HG03025 (cell line): ENCODE results near the gene CITED4.

ENCODE experiments used
- ATAC-seq: cut with Tn5 transposase; IDR thresholded peaks from one replicate; pipeline ENCODE4 v1.9.1; 2021; ENCODE audit warnings: mild to moderate bottlenecking, moderate library complexity; ENCODE audit not compliant: unreplicated experiment, low FRiP score

CITED4 gene

DNA sequence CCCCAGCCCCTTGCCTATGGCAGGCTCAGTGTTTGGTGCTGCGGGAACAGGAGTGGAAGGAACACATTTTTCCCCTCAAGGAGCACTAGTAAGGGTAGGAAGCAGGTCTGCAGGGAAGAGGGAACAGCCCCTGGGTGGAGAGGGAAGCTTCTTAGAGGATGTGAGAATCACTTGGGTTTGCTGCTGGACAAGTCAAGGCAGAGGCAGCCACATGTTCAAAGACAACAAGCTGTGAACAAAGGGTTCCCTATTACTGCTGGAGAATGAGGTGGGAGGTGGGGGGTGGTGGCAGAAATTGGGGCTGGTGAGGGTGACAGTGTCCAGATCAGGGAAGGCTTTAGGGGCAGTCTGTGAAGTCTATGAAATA is 24.8 kb upstream of the CITED4 start:
- no peak for ATAC-seq

DNA sequence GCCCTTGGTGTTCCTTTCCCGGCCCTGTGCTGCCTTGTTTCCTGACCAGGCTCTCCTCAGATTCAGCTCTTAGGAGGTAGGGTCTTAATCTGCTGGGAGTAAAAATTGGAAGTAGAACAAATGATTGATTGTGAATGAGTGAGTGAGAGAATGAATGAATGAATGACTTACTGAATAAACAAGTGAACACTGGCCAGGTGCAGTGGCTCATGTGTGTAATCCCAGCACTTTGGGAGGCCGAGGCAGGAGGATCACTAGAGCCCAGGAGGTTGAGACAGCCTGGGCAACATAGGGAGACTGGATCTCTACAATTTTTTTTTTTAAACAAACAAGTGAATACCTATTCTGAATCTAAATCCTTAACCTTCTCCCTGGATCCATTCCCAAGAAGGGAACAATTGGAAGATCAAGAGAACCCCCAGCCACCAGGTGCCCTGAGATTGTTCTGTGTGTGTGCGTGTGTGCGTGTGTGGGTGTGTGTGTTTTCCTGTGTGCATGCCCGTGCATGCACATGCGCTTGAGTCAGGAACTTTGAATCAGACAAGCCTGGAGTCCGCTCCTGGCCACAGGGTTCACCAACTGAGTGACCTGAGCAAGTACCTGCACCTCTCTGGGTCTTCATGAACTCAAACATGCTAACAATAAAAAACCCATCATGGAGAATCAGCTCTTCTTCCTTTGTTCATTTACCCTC is 24.3 kb upstream of the CITED4 start:
- no peak for ATAC-seq

DNA sequence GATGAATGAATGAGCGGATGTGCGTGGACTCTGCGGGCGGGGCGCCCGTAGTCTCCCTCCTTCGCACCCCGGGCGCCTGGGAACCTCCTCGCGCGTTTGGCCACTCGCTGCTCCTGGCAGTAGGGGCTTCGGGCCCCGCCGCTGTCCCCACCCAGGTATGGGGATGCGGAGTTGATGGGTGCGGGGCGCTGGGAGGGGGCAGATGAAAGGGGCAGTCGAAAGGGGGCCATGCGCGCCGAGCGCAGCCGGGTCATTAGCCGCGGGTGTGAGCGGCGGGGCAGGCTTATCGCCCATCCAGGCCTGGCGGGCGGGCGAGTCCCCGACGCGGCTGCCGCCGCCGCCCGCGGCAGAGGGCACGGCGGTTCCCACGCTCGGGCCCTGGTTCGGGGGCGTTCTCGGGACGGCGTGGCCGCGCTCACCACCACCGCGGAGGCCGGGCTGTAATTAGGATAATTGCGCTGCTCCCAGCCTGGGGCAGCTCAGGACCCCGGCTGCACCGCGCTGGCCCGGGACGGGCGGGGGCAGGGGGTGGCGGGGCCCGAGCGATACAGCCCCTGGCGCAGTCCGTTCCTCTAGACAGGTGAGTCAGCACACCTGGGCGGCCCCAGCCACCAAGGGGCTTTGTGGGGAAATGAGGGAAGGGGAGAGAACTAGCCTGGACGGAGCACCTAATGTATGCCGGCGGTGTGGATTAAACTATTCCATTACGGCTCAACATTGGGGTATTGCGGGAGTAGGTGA is 22.1 kb upstream of the CITED4 start:
- ATAC-seq = no peak

DNA sequence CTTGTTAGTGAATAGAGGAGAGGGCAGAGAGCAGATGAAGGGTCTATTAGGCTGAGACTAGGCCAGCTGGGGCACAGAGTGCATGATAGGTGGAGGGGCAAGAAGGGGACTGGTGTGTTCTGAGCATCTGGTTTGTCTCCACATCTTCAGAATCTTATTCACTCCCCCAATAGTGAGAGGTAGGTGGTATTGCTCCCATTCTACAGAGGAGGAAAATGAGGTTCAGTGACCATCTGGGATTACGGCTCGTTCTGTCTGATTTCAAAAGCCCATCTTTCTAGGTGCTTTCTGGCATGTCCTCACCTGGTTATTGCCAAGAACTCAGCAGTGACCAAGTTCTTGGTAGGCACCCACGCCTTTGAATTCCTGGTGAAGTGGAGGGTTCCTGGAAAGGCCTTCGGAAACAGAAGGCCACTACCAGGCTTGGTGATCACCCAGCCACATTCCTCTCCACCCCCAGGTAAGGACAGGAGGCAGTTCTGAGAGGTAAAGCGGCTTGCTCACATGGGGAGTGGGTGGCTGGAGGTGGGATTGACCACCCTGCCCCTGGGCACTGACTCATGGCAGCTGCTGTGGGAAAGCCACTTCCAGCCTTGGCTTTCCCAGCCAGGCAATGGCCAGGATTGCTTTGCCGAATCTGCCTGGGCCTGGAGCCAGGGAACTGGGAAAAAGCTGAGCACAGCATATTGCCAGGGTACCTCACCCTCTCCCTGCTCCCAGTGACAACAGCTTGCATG is 18.8 kb upstream of the CITED4 start:
- ATAC-seq = no peak

DNA sequence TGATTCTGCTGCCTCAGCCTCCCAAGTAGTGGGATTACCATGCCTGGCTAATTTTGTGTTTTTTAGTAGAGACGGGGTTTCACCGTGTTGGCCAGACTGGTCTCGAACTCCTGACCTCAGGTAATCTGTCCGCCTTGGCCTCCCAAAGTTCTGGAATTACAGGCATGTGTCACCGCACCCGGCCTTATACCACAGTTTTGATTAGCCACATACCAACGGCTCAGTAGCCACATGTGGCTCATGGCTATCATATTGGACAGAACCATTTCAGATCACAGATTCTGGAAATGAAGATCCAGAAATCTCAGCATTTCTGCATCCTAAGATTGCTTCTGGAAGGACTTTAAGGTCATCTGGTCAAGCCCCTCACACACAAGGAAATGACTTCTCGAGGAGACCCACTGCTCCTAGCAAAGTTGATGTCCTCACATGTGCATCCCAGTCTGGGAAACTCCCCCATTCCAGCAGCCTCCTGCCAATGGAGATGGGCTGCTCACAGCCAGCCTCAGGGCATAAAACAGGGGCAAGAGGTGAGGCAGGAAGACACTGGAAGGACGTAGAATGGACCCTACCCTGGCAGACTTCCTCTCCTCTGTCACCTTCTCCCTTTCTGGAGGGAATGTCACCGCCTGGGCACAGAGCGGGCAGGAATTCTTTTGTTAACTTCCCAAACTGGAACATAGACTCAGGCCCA is 17.5 kb upstream of the CITED4 start:
- ATAC-seq = no peak

DNA sequence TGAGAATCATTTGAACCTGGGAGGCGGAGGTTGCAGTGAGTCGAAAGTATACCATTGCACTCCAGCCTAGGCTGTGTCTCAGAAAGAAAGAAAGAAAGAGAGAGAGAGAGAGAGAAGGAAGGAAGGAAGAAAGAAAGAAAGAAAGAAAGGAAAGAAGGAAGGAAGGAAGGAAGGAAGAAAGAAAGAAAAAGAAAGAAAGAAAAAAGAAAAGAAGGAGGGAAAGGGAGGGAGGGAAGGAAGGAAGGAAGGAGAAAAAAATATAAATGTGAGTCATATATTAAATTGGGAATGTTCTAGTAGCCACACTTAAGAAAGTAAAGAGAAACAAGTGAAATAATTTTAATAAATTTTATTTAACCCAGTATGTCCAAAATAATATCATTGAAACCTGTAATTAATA is 16.7 kb upstream of the CITED4 start:
- no peak for ATAC-seq

DNA sequence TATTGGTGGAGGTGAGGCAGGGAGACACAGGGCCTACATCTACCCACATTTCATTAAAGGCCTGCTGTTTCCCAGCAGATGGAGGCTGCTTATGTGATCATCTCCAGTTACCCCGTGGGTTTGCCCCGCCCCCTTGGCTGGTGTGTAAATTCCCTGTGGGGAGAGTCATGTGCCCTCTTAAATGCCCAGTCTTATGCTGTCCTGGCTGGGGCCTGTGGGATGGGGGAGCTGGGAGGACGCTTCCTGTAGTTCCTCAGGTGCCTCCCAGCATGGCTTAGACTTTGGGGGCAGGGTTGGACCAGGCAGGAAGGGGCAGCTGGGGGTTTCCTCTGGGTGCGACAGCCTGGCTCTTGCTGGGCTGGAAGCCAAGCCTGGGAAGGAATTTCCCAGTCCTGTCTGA is 15.5 kb upstream of the CITED4 start:
- ATAC-seq = no peak

DNA sequence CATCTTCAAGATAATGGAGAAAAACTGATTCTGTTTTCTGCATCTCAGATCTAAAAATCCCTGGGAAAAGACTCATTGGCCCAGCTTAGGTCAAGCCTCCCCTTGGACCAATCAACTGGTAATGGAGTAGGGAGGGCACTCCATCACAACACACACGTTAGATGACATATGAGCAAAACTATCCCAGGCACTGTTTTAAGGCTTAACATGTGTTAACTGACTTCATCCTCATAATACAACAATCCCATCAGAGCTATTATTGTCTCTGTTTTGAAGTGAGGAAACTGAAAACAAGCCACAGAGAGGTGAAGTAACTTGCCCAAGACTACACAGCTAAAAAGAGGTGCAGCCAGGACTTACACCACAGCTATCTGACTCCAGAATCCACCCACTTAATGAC is 14.7 kb upstream of the CITED4 start:
- no peak for ATAC-seq

DNA sequence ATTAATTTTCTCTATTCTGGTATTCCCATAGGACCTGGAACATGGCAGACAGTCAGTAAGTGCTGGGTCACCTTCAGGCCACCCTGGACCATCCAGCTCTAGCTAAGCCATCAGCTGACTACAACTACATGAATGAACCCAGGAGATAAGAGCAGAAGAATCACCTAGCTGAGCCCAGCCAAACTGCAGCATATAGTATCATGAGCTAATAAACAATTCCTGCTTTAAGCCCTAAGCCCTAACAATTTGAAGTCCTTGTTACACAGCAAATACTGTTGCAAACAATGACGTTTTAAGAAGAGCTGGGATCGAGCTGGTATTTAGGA is 14.2 kb upstream of the CITED4 start:
- no peak for ATAC-seq

DNA sequence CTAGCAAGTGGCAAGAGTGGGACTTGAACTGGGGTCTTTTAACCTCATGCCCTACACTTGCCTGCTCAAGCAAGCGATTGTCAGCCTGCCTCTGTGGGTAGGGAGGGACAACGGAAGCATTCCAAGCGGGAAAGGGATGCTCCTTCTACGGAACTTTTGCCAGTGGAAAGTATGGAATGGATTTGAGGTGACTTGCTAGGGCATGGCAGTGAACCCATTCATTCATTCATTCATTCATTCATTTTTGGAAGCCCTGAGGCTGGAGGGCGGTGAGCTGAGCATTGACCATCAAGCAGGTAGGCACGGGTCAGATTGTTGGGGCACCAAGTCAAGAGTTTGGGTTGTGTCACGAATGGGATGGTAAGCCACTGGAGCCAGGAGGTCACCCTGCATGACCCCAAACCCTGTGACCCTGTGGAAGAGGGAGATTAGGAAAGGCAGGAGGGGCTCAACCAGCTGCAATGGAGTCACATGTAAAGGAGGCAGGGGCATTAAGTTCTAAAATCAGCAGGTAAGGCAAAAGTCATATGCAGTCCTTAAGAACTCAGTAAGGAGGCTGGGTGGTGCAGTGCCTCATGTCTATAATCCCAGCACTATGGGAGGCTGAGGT is 11.8 kb upstream of the CITED4 start:
- no peak for ATAC-seq

DNA sequence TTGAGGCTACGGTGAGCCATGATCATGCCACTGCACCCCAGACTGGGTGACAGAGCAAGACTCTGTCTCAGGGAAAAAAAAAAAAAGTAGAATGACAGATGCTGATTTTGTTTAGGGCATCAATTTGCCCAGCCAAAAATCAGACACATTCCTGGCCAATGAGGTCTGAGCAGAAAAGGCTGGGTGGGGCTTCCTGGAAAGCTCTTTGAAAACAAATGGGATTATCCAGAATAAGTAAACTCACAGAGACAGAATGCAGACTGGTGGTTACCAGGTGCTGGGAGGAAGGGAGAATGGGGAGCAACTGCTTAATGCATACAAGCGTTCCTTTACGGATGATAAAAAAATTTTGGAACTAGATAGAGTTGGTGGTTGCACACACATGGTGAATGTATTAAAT is 10.1 kb upstream of the CITED4 start:
- no peak for ATAC-seq

DNA sequence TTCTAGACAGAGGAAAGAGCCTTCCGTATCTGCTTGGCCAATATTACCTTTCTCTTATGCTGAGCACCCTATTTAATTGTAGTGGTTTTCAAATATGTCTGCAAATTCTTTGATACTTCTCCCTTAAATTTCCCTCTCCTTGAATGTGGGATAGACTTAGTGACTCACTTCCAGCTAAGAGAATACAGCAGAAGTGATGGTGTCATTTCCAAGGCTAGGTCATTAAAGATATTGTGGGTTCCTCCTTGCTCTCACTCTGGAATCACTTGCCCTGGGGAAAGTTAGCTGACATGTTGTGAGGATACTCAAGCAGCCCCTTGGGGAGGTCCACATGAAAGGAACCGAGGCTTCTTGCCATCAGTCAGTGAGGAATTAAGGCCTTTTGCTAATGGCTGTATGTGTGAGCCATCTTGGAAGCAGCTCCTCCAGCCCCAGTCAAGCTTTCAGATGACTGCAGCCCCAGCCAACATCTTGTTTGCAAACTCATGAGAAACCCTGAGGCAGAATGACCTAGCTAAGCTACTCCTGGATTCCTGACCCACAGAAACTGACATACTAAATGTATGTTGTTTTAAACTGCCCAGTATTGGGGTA is 8.1 kb upstream of the CITED4 start:
- no peak for ATAC-seq

DNA sequence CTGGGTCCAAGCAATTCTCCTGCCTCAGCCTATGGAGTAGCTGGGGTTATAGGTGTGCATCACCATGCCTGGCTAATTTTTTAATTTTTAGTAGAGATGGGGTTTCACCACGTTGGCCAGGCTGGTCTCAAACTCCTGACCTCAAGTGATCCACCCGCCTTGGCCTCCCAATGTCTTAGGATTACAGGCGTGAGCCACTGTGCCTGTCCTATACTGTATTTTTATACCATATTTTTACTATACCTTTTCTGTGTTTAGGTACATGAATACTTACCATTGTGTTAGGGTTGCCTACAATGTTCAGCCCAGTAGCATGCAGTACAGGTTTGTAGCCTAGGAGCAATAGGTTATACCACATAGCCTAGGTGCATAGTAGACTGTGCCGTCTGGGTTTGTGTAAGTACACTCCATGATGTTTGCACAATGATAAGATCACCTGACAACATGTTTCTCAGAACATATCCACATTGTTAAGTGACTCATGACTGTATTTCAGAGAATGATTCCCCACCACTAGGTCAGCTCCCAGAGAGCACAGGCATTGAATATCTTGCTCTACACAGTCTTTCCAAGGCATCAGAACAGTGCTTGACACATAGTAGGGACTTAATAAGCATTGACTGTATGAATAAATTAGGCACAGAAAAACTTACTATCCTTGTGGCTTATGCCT is 6.0 kb upstream of the CITED4 start:
- ATAC-seq = no peak

DNA sequence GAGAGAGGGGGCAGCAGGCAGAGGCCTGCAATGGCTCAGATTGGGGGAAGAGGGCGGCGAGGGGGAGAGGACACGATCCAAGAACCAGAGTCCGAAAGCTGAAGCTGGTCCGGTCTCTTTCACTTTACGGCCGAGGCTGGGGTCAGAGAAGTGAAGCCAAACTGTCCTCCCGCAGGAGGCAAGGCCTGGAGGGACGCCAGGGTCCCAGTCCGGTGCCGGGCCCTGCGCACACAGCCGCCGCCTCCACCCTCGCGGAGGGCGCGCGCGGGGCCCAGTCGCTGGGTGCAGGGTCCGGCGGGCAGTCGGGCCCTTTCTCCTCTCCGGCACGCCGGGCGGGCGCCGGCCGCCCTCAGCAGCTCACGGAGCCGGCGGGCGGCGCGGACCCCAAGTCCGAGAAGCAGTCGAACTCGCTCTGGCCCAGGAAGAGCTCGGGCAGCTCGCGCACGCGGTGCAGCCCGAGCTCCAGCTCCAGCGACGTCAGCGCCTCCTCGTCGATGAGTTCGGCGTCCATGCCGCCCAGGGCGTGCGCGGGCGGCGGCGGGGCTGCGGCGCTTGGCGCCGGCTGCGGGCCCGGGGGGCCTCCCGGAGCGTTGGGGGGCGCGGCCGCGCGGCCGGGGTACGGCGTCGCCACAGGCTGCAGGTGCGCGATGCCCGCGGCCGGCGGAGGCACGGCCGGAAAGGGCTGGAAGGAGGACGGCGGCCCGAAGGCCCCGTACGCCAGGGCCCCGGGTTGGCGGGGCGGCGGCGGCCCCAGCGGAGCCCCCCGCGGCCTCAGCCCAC is 749 bp downstream of the CITED4 start:
- no peak for ATAC-seq

DNA sequence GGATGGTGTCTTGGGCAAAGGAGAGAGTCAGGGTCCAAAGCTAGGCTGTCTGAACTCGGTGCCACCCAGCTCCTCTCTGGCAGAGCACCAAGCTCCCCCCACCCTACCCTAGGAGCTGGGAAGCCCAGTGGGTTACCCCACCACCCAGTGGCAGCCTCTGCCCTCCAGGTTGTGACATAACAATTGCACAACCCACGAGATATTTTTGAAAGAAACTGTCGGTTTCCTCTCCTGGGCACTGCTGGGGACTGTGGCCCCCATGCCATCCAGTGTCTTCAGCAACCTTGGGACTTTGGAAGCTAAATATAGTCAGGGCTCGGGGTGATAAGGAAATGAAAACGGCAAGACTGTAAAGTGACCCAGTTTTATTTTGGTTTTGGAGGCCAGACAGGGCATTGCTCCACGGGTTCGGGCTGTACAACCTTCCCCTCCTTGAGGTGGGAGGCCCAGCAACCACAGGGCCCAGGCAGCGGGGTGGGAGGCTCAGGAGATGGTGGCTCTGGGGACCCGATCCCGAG is 1.4 kb downstream of the CITED4 start:
- no peak for ATAC-seq

DNA sequence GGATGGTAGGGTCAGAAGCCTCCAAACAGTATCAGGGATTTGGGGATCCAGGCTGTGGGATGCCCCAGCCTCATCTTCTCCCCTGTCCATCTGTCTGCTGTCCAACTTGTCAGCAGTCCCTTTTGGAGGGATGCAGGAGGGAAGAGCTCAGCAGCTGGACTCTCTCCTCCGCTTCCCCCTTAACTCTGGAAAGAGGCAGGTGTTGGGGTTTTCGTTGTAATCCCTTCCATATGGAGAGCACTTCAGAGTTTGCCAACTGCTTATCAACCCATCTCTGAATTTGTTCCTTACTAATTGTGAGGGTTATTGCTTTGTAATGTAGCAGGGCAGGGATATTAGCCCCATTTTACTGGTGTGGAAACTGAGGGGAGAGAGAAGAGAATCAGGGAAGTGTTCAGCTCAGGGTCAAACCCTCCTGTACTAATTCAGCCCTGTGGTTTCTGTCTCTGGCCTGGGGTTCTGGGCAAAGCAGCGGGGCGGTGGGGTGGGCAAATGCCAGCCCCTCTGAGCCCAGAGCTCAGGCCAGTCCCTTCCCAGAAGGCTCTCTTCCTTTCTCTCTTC is 3.2 kb downstream of the CITED4 start:
- ATAC-seq = no peak

DNA sequence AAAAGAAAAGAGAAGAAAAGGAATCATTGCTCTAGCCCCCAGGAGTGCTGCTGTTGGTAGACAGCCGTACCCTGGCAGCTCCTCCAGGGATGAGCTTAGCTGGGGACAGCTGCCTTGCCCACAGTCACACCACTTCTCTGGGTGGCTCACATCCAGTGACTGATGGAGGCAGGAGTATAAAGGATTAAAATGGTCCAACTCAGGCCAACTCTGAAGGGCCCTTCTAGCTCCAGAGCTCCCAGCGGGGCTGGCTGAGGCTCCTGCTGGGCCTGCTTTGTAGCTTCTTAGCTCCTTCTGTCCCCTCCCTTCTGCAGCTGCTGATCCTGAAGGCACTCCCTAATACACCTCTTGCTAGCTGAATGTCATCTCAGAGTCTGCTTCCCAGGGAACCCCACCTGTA is 4.4 kb downstream of the CITED4 start:
- ATAC-seq = no peak

DNA sequence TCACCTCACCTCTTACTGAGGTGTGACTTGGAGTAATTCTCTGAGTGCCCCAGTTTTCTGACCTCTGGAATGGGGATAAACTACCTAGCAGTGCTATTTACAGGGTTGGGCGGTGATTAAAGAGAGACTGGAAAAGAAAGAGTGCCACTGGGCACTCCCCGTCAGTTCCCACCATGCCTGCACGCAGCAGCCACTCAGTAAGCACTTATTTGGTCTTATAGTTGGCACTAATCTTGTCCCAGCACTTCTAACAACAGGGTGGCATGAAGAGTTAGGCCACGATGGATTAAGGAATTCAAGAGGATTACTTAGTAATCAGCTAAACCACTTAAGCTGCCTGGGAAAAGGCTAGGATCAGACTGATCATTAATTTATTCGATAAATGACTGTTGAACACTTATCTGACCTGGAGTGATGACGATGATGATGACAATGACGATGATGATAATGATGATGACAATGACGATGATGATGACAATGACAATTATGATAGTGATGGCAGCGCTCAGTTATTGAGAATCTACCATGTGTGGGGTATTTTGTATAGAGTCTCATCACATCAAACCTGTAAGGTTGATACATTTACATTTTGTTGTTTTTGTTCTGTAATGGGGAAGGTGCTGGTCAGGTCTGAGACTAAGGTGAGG is 5.4 kb downstream of the CITED4 start:
- no peak for ATAC-seq
